ENCODE measurements around the gene MRPL14. TPM values are rescaled to one million over a fixed set of nuclear protein-coding genes. Genes with fewer than 3 reads are reported as not detected.

MRPL14 gene
- total RNA-seq, 1 experiment from 2014 or later, result 87.6 TPM

GRCh38 chr6:44148306-44148705, 21.1 kb upstream of the MRPL14 start:
- Mint-ChIP-seq H3K27ac (ENCODE audit: unreplicated experiment) (no peak overlapping the region), H3K4me3 (ENCODE audit: unreplicated experiment) (no peak overlapping the region), H3K36me3 (ENCODE audit: insufficient read depth, unreplicated experiment) (peaks cover 23% of the 10 kb centered on the region), H3K4me1 (ENCODE audit: low read depth, unreplicated experiment) (no peaks in the 10 kb centered on the region), H3K27me3 (ENCODE audit: insufficient read depth, unreplicated experiment) (no peaks in the 10 kb centered on the region), H3K9me3 (ENCODE audit: unreplicated experiment) (no peaks in the 10 kb centered on the region)
- Histone ChIP-seq H3K4me3 (ENCODE audit: low read depth, low read length) (no peak overlapping the region), H3K27me3 (replicated peaks; ENCODE audit: control insufficient read depth, insufficient read depth, low read length) (no peaks in the 10 kb centered on the region), H3K4me1 (no peaks in the 10 kb centered on the region), H3K36me3 (ENCODE audit: control insufficient read depth, insufficient read depth, low read length) (peaks cover 4% of the 10 kb centered on the region), H3K9me3 (no peaks in the 10 kb centered on the region)
- POLR2A ChIA-PET, result no interaction called here
- no peak for DNase-seq
- CTCF ChIA-PET, result no interaction called here
- intact Hi-C loops (cut with micrococcal nuclease; ENCODE audit: unreplicated experiment), result no loop called here
- BruUV-seq (replicated peaks), result no TSS peak
- no peak for TF ChIP-seq CTCF (IDR thresholded peaks at IDR 0.05; ENCODE audit: insufficient read depth in 1 of 2, low read depth in 1 of 2, low read length in 1 of 2, severe bottlenecking in 1 of 2, unreplicated experiment in 1 of 2)

DNA sequence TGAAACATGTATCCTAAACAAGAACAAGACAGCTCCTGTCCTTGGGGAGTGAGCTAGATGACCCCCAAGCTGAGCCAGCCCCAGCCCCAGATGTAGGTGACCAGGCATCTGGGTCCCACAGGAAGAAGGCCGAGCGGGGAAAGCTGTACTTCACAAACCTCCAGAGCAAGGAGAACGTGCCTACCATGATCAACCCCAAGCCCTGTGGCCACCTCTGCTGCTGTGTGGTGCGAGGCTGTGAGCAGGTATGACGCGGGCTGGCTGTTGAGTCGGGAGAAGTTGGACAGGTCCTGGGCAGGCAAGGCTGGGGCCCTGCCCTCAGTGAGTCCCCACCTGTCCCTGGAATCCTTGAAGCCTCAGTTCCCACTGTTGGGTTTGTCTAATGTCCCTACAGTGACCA, 20.0 kb upstream of the MRPL14 start:
- intact Hi-C loops (cut with micrococcal nuclease; ENCODE audit: unreplicated experiment), result no loop called here

DNA sequence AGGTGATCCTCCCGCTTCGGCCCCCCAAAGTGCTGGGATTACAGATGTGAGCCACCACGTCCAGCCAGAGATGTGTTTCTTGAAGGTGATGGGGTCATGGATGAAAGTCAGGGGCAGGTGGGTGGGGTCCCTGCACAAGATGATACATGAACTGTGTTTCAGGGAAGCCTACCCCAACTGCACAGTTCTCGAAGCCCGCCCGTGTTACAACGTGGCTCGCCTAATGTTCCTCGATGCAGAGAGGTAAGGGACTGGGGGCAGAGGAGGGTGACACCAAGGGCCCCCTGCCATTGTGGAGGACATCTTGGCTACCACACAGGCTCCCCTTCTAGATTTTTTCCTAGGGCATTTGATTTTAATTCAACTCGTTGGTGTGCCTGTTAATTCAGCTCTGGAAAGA, 19.4 kb upstream of the MRPL14 start:
- H3K27me3 ChIP-seq (replicated peaks; ENCODE audit: control insufficient read depth, insufficient read depth, low read length), result no peaks in the 10 kb centered on the region
- no peak for DNase-seq
- Mint-ChIP-seq H3K27ac (ENCODE audit: unreplicated experiment) (no peak overlapping the region), H3K4me3 (ENCODE audit: unreplicated experiment) (no peak overlapping the region), H3K27me3 (ENCODE audit: insufficient read depth, unreplicated experiment) (no peaks in the 10 kb centered on the region), H3K9me3 (ENCODE audit: unreplicated experiment) (no peaks in the 10 kb centered on the region), H3K36me3 (ENCODE audit: insufficient read depth, unreplicated experiment) (peaks cover 21% of the 10 kb centered on the region), H3K4me1 (ENCODE audit: low read depth, unreplicated experiment) (no peaks in the 10 kb centered on the region)
- H3K4me1 ChIP-seq, result no peaks in the 10 kb centered on the region
- intact Hi-C loops (cut with micrococcal nuclease; ENCODE audit: unreplicated experiment), result no loop called here
- H3K4me3 ChIP-seq (ENCODE audit: low read depth, low read length), result no peak overlapping the region
- ChIA-PET POLR2A (no interaction called here), CTCF (no interaction called here)
- TF ChIP-seq CTCF (IDR thresholded peaks at IDR 0.05; ENCODE audit: insufficient read depth in 1 of 2, low read depth in 1 of 2, low read length in 1 of 2, severe bottlenecking in 1 of 2, unreplicated experiment in 1 of 2), result no peak
- no peaks in the 10 kb centered on the region for H3K9me3 ChIP-seq
- no TSS peak for BruUV-seq (replicated peaks)
- peaks cover 1% of the 10 kb centered on the region for H3K36me3 ChIP-seq (ENCODE audit: control insufficient read depth, insufficient read depth, low read length)

More for the DNA sequence above, 20.0 kb upstream of the MRPL14 start:
- peaks cover 21% of the 10 kb centered on the region for H3K36me3 Mint-ChIP-seq (ENCODE audit: insufficient read depth, unreplicated experiment)
- H3K4me1 Mint-ChIP-seq (ENCODE audit: low read depth, unreplicated experiment), result no peaks in the 10 kb centered on the region
- H3K27me3 Mint-ChIP-seq (ENCODE audit: insufficient read depth, unreplicated experiment), result no peaks in the 10 kb centered on the region
- H3K27ac Mint-ChIP-seq (ENCODE audit: unreplicated experiment), result no peak overlapping the region
- H3K9me3 ChIP-seq, result no peaks in the 10 kb centered on the region
- no peaks in the 10 kb centered on the region for H3K4me1 ChIP-seq
- no TSS peak for BruUV-seq (replicated peaks)
- H3K9me3 Mint-ChIP-seq (ENCODE audit: unreplicated experiment), result no peaks in the 10 kb centered on the region
- H3K27me3 ChIP-seq (replicated peaks; ENCODE audit: control insufficient read depth, insufficient read depth, low read length), result no peaks in the 10 kb centered on the region
- no peak overlapping the region for H3K4me3 Mint-ChIP-seq (ENCODE audit: unreplicated experiment)
- peaks cover 1% of the 10 kb centered on the region for H3K36me3 ChIP-seq (ENCODE audit: control insufficient read depth, insufficient read depth, low read length)
- TF ChIP-seq CTCF (IDR thresholded peaks at IDR 0.05; ENCODE audit: insufficient read depth in 1 of 2, low read depth in 1 of 2, low read length in 1 of 2, severe bottlenecking in 1 of 2, unreplicated experiment in 1 of 2), result no peak
- no peak for DNase-seq
- CTCF ChIA-PET, result no interaction called here
- no peak overlapping the region for H3K4me3 ChIP-seq (ENCODE audit: low read depth, low read length)
- POLR2A ChIA-PET, result no interaction called here

All from Caco-2 (cell line).